ENCODE results near the gene FTO. TPM values are rescaled to one million over a fixed set of nuclear protein-coding genes. Genes with fewer than 3 reads are reported as not detected.

The FTO gene
- total and polyA plus RNA-seq, 2 of the 13 experiments (the other 11 are each of a cell fraction or from before 2014, with no cell fraction given), result 41.6 to 55.8 TPM

GRCh38 chr16:54176376-54176901 is 472.5 kb downstream of the FTO start (continued):
- TF ChIP-seq, protein P1, sequence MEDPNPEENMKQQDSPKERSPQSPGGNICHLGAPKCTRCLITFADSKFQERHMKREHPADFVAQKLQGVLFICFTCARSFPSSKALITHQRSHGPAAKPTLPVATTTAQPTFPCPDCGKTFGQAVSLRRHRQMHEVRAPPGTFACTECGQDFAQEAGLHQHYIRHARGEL (CRISPR knock-in tag; IDR thresholded peaks at IDR 0.05), result no peak
- TF ChIP-seq, protein P2, sequence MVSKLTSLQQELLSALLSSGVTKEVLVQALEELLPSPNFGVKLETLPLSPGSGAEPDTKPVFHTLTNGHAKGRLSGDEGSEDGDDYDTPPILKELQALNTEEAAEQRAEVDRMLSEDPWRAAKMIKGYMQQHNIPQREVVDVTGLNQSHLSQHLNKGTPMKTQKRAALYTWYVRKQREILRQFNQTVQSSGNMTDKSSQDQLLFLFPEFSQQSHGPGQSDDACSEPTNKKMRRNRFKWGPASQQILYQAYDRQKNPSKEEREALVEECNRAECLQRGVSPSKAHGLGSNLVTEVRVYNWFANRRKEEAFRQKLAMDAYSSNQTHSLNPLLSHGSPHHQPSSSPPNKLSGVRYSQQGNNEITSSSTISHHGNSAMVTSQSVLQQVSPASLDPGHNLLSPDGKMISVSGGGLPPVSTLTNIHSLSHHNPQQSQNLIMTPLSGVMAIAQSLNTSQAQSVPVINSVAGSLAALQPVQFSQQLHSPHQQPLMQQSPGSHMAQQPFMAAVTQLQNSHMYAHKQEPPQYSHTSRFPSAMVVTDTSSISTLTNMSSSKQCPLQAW (CRISPR knock-in tag; IDR thresholded peaks at IDR 0.05), result peak; percentile 82
- TF ChIP-seq HMGA1 (CRISPR knock-in tag; conservative IDR thresholded peaks at IDR 0.05), result no peak
- peak; percentile 85 for TF ChIP-seq ZSCAN12 (CRISPR knock-in tag; IDR thresholded peaks at IDR 0.05)
- TF ChIP-seq, protein P3, sequence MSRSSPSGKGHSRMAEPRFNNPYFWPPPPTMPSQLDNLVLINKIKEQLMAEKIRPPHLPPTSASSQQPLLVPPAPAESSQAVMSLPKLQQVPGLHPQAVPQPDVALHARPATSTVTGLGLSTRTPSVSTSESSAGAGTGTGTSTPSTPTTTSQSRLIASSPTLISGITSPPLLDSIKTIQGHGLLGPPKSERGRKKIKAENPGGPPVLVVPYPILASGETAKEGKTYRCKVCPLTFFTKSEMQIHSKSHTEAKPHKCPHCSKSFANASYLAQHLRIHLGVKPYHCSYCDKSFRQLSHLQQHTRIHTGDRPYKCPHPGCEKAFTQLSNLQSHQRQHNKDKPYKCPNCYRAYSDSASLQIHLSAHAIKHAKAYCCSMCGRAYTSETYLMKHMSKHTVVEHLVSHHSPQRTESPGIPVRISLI (CRISPR knock-in tag; IDR thresholded peaks at IDR 0.05; ENCODE audit: borderline replicate concordance), result peak; percentile 86
- TF ChIP-seq PCBP1 (IDR thresholded peaks at IDR 0.05; ENCODE audit: borderline replicate concordance, low read depth, low read length), result no peak
- peak; percentile 96 for TF ChIP-seq MYC (CRISPR knock-in tag; IDR thresholded peaks at IDR 0.05; ENCODE audit: borderline replicate concordance)
- TF ChIP-seq TCF12 (IDR thresholded peaks at IDR 0.05), result no peak
- peak; percentile 98; the same call in 1 of the 2 replicates for TF ChIP-seq TCF12 (CRISPR knock-in tag; IDR thresholded peaks at IDR 0.05)
- peak; percentile 85 for TF ChIP-seq SOX13 (IDR thresholded peaks at IDR 0.05)
- TF ChIP-seq SOX13 (CRISPR knock-in tag; conservative IDR thresholded peaks at IDR 0.05 in 1 of 2, IDR thresholded peaks at IDR 0.05 in 1 of 2), result peak in 1 of 2 experiments; percentile 95; a peak in 2 of 4 replicates
- TF ChIP-seq RFX1 (IDR thresholded peaks at IDR 0.05), result no peak
- TF ChIP-seq, protein P4, sequence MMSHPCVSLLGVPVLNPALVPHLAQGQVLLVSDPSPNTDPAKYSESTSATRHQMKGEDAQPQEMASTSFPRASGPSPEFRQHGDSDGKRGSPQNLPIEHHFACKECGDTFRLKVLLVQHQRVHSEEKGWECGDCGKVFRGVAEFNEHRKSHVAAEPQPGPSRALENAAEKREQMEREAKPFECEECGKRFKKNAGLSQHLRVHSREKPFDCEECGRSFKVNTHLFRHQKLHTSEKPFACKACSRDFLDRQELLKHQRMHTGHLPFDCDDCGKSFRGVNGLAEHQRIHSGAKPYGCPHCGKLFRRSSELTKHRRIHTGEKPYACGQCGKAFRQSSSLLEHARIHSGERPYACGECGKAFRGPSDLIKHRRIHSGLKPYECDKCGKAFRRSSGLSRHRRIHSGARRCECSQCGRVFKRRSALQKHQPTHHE (CRISPR knock-in tag; IDR thresholded peaks at IDR 0.05; ENCODE audit: borderline replicate concordance), result 0 out of 2 replicates have a peak, but pooled peaks have one; percentile 65
- TF ChIP-seq SNAI1 (CRISPR knock-in tag; IDR thresholded peaks at IDR 0.05; ENCODE audit: borderline replicate concordance), result peak; percentile 86; the same call in 1 of the 2 replicates
- TF ChIP-seq NAIF1 (CRISPR knock-in tag; IDR thresholded peaks at IDR 0.05; ENCODE audit: borderline replicate concordance), result peak; percentile 73; the same call in 1 of the 2 replicates
- no peak for TF ChIP-seq SYNCRIP (IDR thresholded peaks at IDR 0.05; ENCODE audit: insufficient read depth, low read depth, low read length)
- no peak for TF ChIP-seq SOX6 (IDR thresholded peaks at IDR 0.05)
- TF ChIP-seq SOX6 (CRISPR knock-in tag; IDR thresholded peaks at IDR 0.05), result peak; percentile 94
- 0 out of 2 replicates have a peak, but pooled peaks have one; percentile 84 for TF ChIP-seq TBP (CRISPR knock-in tag; IDR thresholded peaks at IDR 0.05)
- TF ChIP-seq TP53 (CRISPR knock-in tag; conservative IDR thresholded peaks at IDR 0.05), result peak; percentile 79; the same call in 1 of the 2 replicates
- peak; percentile 68; the same call in 1 of the 2 replicates for TF ChIP-seq SNAPC4 (CRISPR knock-in tag; IDR thresholded peaks at IDR 0.05)
